Right lung (tissue), 5 donors: ENCODE data around the gene MPND. TPM values are rescaled to one million over a fixed set of nuclear protein-coding genes. Genes with fewer than 3 reads are reported as not detected.

Source experiments
- DNase-seq, 2 donors: peaks; one replicate each; pipeline ENCODE4 v3.0.0-alpha.2; 2013
- polyA plus RNA-seq, 5 donors: library from polyadenylated mRNA; unstranded; fragments of 120-200 nt; gene quantifications; one replicate each; pipeline versions ENCODE4 v1.2.1 to v1.2.3, GENCODE V29; 2013; ENCODE audit warnings: inconsistent platforms in 1 of 5, low replicate concordance in 1 of 5; ENCODE audit not compliant: insufficient read length in 5 of 5, insufficient read depth in 1 of 5

Gene MPND
- polyA plus RNA-seq, 5 donors: 14.7 to 27.8 (median 20.8) TPM

- DNase-seq: no peak
Observed at GRCh38 chr19:4376991-4377781, 33.8 kb downstream of the MPND start.

GRCh38 chr19:4378886-4379285 is 35.5 kb downstream of the MPND start:
- no peak for DNase-seq

GRCh38 chr19:4379383-4380253 is 36.3 kb downstream of the MPND start:
- no peak for DNase-seq

- no peak for DNase-seq
Observed at GRCh38 chr19:4380254-4380727, 36.9 kb downstream of the MPND start.

GRCh38 chr19:4385291-4386040 is 42.1 kb downstream of the MPND start:
- DNase-seq: no peak

- no peak for DNase-seq
Observed at GRCh38 chr19:4386041-4386782, 42.9 kb downstream of the MPND start.

GRCh38 chr19:4388337-4389063 is 45.1 kb downstream of the MPND start:
- no peak for DNase-seq

- DNase-seq: no peak
Observed at GRCh38 chr19:4389064-4389375, 45.7 kb downstream of the MPND start.

GRCh38 chr19:4389511-4390016 is 46.2 kb downstream of the MPND start:
- no peak for DNase-seq

- DNase-seq: peak in 1 of 2 donors; percentile 62
Observed at GRCh38 chr19:4390017-4390566, 46.7 kb downstream of the MPND start.

GRCh38 chr19:4390567-4391305 is 47.4 kb downstream of the MPND start:
- DNase-seq: peak; percentile 76 to 81

- DNase-seq: no peak
Observed at GRCh38 chr19:4391306-4391693, 47.9 kb downstream of the MPND start.

GRCh38 chr19:4391701-4392483 is 48.5 kb downstream of the MPND start:
- DNase-seq: no peak

GRCh38 chr19:4393947-4394590 is 50.7 kb downstream of the MPND start:
- peak in 1 of 2 donors; percentile 37 for DNase-seq

GRCh38 chr19:4396949-4397783 is 53.8 kb downstream of the MPND start:
- DNase-seq: no peak

GRCh38 chr19:4399812-4400134 is 56.4 kb downstream of the MPND start:
- no peak for DNase-seq
